ENCODE results near the gene KANSL1L.

Gene KANSL1L

DNA sequence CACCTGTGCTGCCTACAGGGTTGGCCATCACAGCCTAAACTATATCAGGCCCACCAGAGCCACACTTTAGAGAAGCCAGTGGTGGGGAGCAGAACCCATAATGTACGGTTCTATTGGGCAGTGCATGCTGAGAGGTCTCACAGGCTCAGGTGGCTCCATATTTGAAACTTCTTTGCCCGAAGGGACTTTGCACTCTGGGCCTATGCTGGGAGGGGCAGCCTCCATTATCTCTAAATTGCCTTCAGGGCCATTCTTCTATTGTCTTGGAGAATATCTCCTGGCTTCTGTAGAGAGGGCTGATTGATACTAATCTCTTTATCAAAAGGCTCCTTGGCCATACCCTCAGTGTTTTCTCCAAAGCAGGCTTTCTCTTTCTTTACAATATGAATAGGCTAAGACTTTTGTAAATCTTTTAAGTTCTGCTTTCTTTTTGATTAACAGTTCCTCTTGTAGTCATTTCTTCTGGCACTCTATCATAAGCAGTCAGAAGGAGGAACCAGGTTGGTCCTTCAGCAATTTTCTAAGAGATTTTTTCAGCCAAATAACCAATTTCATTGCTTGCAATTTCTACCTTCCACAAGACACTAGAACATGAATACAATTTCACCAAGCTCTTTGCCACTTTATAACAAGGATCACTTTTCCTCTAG, 124.2 kb downstream of the KANSL1L start:
- ChIA-PET POLR2A (no interaction called here), CTCF (no interaction called here)
- TF ChIP-seq, protein P1, sequence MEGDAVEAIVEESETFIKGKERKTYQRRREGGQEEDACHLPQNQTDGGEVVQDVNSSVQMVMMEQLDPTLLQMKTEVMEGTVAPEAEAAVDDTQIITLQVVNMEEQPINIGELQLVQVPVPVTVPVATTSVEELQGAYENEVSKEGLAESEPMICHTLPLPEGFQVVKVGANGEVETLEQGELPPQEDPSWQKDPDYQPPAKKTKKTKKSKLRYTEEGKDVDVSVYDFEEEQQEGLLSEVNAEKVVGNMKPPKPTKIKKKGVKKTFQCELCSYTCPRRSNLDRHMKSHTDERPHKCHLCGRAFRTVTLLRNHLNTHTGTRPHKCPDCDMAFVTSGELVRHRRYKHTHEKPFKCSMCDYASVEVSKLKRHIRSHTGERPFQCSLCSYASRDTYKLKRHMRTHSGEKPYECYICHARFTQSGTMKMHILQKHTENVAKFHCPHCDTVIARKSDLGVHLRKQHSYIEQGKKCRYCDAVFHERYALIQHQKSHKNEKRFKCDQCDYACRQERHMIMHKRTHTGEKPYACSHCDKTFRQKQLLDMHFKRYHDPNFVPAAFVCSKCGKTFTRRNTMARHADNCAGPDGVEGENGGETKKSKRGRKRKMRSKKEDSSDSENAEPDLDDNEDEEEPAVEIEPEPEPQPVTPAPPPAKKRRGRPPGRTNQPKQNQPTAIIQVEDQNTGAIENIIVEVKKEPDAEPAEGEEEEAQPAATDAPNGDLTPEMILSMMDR (IDR thresholded peaks at IDR 0.05; ENCODE audit: insufficient read depth, low read length, missing control alignments) = no peak
- no peak for DNase-seq (ENCODE audit: low read depth, low spot score)
- no peak overlapping the region for H3K4me3 ChIP-seq (ENCODE audit: low read depth, low read length)

DNA sequence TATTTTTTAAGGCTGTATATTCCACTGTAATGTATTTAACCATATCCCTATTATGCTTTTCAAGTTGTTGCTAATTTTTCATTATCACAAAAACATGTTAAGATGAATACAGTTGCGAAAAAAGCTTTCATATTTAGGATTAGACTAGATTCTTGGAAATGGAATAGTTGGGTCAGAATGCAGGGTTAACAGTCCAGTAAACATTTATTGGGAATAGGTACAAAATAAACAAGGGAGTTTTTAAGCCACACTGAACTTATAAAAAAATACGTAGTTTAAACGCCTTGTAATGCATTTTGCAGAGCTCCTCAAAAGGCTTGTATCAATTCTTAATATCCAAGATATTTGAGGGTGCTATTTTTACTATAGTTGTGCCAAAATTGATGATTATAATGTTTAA, 133.1 kb downstream of the KANSL1L start:
- DNase-seq (ENCODE audit: low read depth, low spot score) = no peak
- TF ChIP-seq, protein P1 (IDR thresholded peaks at IDR 0.05; ENCODE audit: insufficient read depth, low read length, missing control alignments) = no peak
- ChIA-PET POLR2A (no interaction called here), CTCF (no interaction called here)
- H3K4me3 ChIP-seq (ENCODE audit: low read depth, low read length) = no peak overlapping the region

DNA sequence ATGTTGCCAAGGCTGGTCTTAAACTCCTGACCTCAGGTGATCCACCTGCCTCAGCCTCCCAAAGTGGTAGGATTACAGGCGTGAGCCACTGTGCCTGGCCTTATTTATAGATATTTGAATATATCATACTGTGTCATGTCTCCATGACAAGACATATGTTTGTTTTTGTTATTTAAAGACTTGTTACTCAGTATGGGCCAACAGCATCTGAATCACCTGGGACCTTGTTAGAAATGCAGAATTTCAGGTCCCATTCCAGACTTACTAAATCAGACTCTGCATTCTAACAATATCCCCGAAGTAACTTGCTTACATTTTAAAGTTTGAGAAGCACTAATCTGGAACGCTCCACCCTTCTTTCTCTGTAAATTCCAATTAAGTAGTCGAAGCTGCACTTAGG, 135.5 kb downstream of the KANSL1L start:
- CTCF ChIA-PET = no interaction called here
- POLR2A ChIA-PET = no interaction called here

DNA sequence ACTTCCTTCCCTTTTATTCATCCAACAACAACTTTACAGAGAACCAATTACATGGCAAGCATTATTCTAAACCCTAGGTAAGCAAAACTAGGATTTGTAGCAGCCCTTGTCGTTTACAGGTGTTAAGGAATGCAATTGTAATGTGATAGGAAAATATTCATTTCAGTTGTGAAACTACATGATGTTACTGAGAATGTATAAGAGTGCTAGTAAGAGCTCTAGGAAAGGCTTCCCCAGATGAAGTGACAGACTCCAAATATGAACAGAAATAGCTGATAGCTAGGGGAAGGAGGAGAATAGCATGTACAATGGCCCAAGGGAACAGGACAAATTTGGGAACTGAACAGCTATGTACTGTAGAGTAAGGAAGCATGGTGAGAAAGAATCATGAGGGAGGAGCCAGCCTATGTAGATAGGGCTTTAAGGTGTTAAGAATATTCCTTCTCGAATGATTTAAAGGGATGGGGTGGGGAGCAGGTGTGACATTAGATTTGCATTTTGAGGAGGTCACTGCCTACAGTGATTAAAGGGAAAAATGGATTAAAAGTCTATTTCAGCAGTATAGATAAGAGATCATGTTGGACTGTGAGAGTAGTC, 137.0 kb downstream of the KANSL1L start:
- ChIA-PET POLR2A (no interaction called here), CTCF (interaction anchor here (1.0 to 1.5 kb wide), 2 partner anchors 161 to 165 kb away, joined by 3 to 4 read pairs; no protein-coding TSS in a partner anchor)
- TF ChIP-seq, protein P1 (IDR thresholded peaks at IDR 0.05; ENCODE audit: insufficient read depth, low read length, missing control alignments) = no peak
- no peak for DNase-seq (ENCODE audit: low read depth, low spot score)
- H3K4me3 ChIP-seq (ENCODE audit: low read depth, low read length) = no peak overlapping the region

More for the DNA sequence above, 135.5 kb downstream of the KANSL1L start:
- DNase-seq (ENCODE audit: low read depth, low spot score) = no peak
- H3K4me3 ChIP-seq (ENCODE audit: low read depth, low read length) = no peak overlapping the region
- TF ChIP-seq, protein P1 (IDR thresholded peaks at IDR 0.05; ENCODE audit: insufficient read depth, low read length, missing control alignments) = no peak

DNA sequence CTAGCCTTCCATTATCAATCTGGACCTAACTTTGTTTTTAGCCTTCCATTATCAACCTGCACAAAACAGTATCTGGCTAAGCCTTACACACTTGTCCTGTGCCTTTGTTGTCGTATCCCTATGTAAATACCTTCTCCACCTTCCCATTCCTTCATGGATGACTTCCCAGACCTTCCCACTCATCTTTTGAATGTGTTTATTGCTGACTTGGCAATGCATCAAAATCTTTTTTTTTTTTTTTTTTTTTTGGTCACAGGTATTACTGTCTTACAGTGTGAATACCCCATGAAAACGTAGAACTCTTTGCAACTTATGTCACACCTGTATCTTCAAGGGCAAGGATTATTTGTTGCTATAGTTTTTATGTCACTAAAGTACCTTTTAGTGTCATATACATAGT, 143.0 kb downstream of the KANSL1L start:
- TF ChIP-seq, protein P1 (IDR thresholded peaks at IDR 0.05; ENCODE audit: insufficient read depth, low read length, missing control alignments) = no peak
- no peak for DNase-seq (ENCODE audit: low read depth, low spot score)
- H3K4me3 ChIP-seq (ENCODE audit: low read depth, low read length) = no peak overlapping the region
- CTCF ChIA-PET = interaction anchor here (1.4 kb wide), 1 partner anchor 171 kb away, joined by 3 read pairs; no protein-coding TSS in a partner anchor
- POLR2A ChIA-PET = no interaction called here

DNA sequence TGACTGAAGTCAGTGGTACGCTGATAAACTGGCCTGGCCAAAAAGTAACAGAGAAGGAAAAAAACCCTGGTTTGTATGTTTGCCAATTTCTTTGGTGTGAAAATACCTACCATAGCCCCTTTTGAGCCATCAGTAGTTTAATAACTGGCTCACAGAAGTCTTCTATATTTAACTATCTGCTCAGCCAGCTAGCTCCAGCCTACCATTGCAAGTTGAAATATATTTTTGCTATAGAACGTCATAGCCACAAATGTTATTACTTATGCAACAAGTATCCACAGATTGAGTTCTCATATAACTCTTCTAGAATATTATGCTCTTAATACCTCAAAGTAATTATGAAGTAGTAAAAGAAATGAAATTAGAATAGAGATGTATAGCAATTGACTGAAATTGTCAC, 143.6 kb downstream of the KANSL1L start:
- TF ChIP-seq, protein P1 (IDR thresholded peaks at IDR 0.05; ENCODE audit: insufficient read depth, low read length, missing control alignments) = no peak
- no peak overlapping the region for H3K4me3 ChIP-seq (ENCODE audit: low read depth, low read length)
- POLR2A ChIA-PET = no interaction called here
- no peak for DNase-seq (ENCODE audit: low read depth, low spot score)
- CTCF ChIA-PET = interaction anchor here (1.4 kb wide), 1 partner anchor 171 kb away, joined by 3 read pairs; no protein-coding TSS in a partner anchor

Measured in AG04449 (cell line).